Measurements from ENCODE around the gene OR10D3.
A peak's percentile ranks its signal among the peaks of the same experiment; 100 is the strongest.
"Not testable (repeated sequence)": the region's sequence is repeated elsewhere in the genome, so short reads cannot be mapped to it uniquely, and the experiment has no call there.

OR10D3 gene

DNA sequence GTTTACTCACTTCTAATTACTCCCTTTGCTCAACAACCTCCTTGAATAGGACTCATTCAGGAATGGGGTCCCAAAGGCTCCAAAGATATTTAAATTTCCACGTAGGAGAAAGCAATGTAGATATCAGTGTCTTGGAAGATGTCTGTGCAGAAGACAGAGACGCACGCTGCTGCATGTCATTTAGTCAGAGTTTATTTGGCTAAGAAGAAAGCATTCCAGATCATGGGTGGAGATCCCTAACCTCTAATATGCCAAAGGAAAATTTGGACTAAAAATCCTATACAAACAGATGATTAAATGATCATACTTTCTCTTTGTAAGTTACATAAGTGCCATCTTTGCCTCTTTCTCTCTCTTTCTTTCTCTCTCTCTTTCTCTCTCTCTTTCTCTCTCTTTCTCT, at the start of gene OR10D3:
Gene OR10D3 (plus strand): TSS at position 278 of the 400 bp plus-strand sequence. CDS start 1,925 bp downstream, outside the sequence.
- DNase-seq (ENCODE audit: low read depth) = no peak

- DNase-seq (ENCODE audit: low read depth) = no peak
These were observed 40.1 kb upstream of the OR10D3 start for GRCh38 chr11:124143034-124143433.

GRCh38 chr11:124147951-124148350, 35.2 kb upstream of the OR10D3 start:
- DNase-seq (ENCODE audit: low read depth) = no peak

GRCh38 chr11:124150684-124151083, 32.5 kb upstream of the OR10D3 start:
- no peak for DNase-seq (ENCODE audit: low read depth)

DNA sequence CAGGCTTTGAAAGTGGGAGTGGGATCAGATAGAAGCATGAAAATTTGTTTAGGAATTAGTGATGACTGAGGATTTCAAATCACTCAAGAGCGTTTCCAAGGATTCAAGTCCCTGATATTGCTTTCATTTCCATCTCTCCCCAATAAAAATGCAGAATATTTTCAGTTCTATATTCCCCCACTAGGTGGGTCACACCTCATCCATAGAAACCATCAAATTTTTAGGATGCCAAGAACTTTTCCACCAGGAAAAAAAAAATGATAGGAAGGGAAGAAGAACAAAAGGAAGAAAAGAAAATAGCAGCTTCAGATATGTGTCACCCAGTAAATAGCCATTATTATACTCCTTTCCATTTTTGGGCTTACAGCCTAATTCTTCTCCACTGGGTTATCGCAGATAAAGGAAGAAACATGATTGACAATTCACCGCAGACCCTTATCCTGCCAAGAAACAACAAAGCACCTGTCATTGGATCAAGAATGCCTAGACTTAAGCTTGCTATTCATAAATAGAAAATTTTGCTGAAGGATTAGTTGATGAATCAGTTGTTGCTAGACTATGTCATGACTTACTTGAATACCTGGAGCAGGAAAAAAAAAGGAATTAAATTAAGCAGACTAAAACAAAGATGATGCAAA, 30.3 kb upstream of the OR10D3 start:
- DNase-seq (ENCODE audit: low read depth) = no peak

GRCh38 chr11:124153821-124154220, 29.3 kb upstream of the OR10D3 start:
- DNase-seq (ENCODE audit: low read depth) = no peak

GRCh38 chr11:124159481-124159880, 23.7 kb upstream of the OR10D3 start:
- no peak for DNase-seq (ENCODE audit: low read depth)

GRCh38 chr11:124160986-124161385, 22.2 kb upstream of the OR10D3 start:
- no peak for DNase-seq (ENCODE audit: low read depth)

DNA sequence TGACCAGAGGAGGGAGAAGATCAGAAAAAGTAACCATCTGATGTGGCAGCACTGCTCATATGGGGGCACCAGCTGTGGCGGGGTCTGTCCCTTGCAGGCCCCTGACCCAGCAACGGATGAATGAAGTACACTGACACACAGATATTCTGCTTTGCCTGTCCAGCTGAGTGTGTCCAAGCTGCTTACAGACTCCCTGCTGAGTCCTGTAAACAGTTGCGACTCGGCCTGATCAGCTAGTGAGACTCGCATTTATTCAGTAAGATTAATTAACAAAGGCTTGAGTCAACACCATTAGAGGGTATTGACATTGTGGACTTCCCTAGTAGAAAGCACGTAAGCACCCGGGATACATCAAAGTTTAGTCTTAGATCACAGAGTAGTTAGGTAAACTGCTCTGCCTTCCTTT, 15.3 kb upstream of the OR10D3 start:
- DNase-seq (ENCODE audit: low read depth) = no peak

DNA sequence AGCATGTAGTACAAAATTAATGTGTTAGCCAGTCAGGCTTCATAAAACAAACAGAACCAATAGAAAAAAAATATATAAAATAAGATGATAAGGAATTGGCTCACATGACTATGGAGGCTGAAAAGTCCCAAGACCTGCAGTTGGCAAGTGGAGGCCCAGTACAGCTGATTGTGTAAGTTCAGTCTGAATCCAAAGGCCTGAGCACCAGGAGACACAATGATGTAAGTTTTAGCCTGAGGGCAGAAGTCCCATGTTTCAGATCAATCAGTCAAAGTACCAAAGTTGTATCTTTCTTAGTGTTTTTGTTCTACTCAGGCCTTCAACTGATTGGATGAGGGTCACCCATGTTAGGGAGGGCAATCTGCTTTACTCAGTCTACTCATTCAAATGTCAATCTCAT, 14.3 kb upstream of the OR10D3 start:
- no peak for DNase-seq (ENCODE audit: low read depth)

- not testable (repeated sequence) for DNase-seq (ENCODE audit: low read depth)
These were observed 12.8 kb upstream of the OR10D3 start for GRCh38 chr11:124170315-124170714.

DNA sequence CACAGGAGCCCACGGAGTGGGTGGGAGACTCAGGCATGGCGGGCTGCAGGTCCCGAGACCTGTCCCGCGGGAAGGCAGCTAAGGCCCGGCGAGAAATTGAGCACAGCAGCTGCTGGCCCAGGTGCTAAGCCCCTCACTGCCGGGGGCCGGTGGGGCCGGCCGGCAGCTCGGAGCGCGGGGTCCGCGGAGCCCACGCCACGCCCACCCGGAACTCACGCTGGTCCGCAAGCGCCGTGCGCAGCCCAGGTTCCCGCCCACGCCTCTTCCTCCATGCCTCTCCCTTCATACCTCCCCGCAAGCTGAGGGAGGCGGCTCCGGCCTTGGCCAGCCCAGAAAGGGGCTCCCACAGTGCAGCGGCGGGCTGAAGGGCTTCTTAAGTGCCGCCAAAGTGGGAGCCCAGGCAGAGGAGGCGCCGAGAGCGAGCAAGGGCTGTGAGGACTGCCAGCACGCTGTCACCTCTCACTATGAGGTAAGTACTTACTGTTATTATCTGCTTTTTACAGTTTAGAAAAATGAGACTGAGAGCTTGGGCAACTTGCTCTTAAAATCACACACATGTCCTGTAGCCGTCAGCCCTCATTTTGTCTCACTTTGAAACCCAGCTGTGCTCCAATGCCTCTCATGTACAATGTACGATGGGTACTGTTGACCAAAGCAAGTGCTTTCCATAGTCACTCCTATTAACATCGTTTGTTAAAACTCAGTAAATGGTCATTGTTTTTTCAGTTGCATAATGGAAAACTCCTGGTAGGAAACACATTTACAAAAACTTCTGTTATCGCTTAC, 12.2 kb upstream of the OR10D3 start:
- no peak for DNase-seq (ENCODE audit: low read depth)

- DNase-seq (ENCODE audit: low read depth) = no peak
These were observed 11.0 kb upstream of the OR10D3 start for GRCh38 chr11:124172101-124172500.

DNA sequence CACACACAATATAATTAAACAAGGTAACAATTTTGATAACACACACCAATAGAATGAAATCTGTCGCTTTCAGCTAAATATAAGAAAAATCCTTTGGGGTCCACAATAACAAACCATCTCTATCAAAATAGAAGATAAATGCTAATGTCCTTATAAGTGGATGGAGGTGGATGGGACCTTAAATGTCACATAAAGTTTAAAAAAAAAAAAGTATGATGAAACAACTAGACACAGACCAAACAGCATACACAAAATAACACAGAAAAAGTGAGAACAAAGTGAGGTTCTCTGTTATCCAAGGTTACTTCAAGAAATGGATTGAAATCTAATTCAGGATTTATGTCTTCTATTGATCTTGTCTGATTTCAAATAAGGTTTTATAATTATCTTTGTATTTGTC, 10.5 kb upstream of the OR10D3 start:
- no peak for DNase-seq (ENCODE audit: low read depth)

GRCh38 chr11:124174001-124174583, 9.1 kb upstream of the OR10D3 start:
- DNase-seq (ENCODE audit: low read depth) = peak; percentile 56

DNA sequence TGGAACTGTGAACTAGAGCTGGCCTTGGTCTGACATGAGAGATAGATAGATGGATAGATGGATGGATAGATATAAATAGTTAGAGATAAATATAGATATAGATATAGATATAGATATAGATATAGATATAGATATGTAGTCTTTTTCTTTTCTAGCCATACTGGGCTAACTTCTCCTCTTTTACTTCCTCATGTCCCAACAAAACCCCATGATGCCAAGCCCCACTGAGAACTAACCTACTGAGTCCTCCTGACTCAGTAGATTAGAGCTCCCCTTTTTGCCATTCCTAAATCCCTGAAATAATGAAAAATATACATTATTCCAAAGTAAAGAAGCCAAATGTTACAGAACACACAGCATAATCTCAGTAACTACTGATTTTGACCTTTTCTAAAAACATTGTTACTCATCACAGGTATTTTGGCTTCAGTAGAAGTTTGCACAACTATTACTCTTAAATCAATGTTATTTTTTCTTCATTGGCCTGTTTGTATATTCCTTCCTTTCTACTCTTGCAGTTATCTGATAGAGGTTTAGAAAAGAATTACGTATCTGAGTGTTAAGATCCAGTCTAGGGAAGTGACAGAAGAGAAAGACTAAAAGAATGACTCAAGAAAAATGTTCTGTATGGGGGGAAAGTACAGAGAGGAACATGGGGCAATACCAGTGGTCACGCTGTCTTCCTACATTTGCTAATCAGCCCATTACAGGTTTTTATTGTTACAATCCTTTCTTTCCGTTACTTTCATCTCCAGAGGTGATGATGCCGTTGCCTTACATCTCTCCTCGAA, 6.0 kb upstream of the OR10D3 start:
- peak; percentile 14 for DNase-seq (ENCODE audit: low read depth)

- peak; percentile 14 for DNase-seq (ENCODE audit: low read depth)
These were observed 3.8 kb upstream of the OR10D3 start for GRCh38 chr11:124179310-124179709.

DNA sequence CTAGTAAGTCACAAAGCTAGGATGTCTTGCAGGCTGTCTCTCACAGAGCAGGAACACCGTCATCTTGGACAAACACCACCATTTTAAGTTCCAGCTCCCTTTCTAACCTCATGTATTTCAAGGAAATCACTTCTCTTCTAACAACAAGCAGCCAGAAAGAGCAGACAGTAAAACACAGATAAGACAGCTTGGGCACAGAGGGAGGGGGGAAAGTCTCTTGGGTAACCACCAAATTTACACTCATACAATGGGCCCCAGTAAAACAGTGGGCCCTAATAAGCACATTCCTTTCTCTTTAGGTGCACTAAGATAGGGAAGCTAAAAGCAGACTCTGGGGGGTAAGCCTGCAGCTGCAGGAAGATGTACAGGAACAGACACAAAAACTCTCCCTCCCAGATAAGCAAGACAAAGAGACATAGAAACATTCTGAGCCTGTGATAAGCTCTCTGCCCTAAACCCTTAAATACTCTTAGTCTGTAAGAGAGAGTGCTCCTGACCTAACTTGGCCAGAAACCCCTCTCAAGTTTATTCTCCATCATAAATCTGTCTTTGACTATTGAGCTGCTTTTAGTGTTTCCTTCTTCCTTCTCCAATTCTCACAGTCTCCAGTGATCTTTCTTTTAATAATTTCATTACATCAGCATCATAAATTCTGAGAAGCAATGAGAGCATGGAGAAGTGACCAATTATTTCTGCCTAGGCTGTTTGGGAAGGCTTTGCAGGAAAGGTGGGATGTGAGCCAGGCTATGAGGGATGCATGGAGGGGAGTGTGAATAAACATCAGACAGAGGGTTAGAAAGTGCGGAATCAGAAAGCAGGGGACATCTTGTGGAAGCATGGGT, 7.4 kb downstream of the OR10D3 start:
- no peak for DNase-seq (ENCODE audit: low read depth)

- DNase-seq (ENCODE audit: low read depth) = no peak
These were observed 10.3 kb downstream of the OR10D3 start for GRCh38 chr11:124193221-124194010.

DNA sequence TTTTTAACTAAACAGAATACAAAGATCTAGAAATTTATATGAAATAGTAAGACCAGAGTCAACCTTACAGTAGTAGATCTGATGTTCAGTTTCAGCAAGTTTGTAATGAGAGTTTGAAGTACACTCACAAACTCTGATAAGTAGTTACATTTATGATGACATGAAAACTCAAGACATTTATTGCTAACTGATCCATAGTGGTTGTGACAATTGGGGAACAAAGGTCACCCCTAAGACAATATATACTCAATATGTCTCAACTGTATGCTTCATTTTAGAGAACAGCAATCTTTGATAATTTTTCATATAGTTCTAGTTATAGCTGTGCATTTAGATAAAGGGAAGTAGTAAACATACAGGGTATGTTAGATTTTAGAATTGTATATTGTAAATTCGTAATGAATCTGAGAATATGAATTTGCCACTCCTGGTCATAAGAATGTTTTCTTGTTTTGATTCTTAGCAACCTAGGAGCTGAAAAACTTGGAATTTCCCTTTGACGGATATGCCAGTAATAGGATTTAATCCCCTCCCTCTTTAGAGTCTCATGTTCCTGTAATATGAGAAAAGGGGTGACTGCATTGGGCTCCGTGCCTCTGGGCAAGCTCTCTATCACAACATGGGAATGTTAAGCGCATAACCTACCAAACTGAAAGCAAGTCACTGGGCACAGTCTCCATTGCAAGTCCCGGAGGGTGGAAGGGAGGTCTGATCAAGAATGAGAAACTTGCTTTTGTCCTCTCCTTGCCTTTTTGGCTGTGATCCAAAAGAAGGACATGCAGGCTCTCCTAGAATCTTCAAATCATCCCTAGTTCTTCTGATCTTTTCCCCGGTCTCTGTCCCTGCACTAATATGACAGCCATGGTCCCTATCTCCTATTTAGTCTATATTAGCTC, 11.4 kb downstream of the OR10D3 start:
- no peak for DNase-seq (ENCODE audit: low read depth)

Data from amniotic epithelial cell (primary cell).